Measurements from ENCODE around the gene ADAMTS18.

ADAMTS18 gene

DNA sequence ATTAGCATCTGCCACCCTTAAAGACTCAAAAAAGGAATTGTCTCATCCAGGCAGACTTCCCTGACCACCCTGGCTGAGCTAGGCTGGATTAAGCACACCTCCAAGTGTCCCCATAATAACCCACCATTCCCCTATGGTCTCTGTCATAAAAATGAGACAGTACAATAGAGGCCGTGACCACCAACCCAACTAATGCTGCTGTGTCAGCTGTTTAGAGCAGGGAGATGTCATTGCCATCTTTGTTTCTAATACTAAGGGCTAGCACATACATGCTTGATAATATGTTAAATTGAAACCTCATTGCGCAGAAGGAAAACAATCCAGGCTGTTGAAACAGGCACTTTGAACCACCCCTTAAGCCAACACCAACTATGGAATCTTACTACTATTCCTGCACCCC, 7.2 kb upstream of the ADAMTS18 start:
- peaks cover 45% of the 10 kb centered on the region for H3K27me3 ChIP-seq (ENCODE audit: low read depth, low read length)
- H3K79me2 ChIP-seq (ENCODE audit: low read length), result no peaks in the 10 kb centered on the region
- no peaks in the 10 kb centered on the region for H3K9me3 ChIP-seq (ENCODE audit: insufficient read depth, low read length)
- TF ChIP-seq, protein P1, sequence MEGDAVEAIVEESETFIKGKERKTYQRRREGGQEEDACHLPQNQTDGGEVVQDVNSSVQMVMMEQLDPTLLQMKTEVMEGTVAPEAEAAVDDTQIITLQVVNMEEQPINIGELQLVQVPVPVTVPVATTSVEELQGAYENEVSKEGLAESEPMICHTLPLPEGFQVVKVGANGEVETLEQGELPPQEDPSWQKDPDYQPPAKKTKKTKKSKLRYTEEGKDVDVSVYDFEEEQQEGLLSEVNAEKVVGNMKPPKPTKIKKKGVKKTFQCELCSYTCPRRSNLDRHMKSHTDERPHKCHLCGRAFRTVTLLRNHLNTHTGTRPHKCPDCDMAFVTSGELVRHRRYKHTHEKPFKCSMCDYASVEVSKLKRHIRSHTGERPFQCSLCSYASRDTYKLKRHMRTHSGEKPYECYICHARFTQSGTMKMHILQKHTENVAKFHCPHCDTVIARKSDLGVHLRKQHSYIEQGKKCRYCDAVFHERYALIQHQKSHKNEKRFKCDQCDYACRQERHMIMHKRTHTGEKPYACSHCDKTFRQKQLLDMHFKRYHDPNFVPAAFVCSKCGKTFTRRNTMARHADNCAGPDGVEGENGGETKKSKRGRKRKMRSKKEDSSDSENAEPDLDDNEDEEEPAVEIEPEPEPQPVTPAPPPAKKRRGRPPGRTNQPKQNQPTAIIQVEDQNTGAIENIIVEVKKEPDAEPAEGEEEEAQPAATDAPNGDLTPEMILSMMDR (IDR thresholded peaks at IDR 0.05; ENCODE audit: low read depth, low read length), result no peak
- TF ChIP-seq EZH2phosphoT487 (IDR thresholded peaks at IDR 0.05; ENCODE audit: low read depth), result no peak
- H2AFZ ChIP-seq (ENCODE audit: low read depth, low read length), result no peak overlapping the region
- no peak overlapping the region for H3K4me2 ChIP-seq (ENCODE audit: low read length)
- H3K4me1 ChIP-seq (ENCODE audit: low read length), result no peaks in the 10 kb centered on the region
- H3K9ac ChIP-seq (ENCODE audit: low read length), result no peak overlapping the region
- no peak overlapping the region for H3K4me3 ChIP-seq (ENCODE audit: low read length)
- H4K20me1 ChIP-seq (ENCODE audit: insufficient read depth, low read length), result no peaks in the 10 kb centered on the region
- no peaks in the 10 kb centered on the region for H3K36me3 ChIP-seq (replicated peaks; ENCODE audit: low read depth, low read length)
- H3K27ac ChIP-seq (ENCODE audit: low read length), result no peak overlapping the region

DNA sequence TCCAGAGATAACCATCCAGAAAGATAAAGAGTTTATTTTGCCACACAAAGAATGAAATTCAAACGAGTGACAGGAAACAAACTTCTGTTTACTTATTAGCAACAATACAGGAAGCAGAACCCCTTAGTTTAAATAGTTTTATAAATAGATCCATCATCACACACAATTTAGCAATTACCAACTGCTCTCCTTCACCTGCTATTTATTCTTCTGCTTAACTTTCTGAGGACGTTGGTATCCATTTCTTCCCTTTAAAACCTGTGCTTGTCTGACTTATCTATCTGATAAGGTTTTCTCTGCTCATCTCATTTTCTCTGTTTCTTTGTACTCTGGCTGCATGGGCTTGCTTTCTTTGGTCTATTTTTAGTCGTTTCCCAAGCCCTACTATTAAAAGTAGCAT, 4.3 kb upstream of the ADAMTS18 start:
- Histone ChIP-seq H3K9ac (ENCODE audit: low read length) (no peak overlapping the region), H3K36me3 (replicated peaks; ENCODE audit: low read depth, low read length) (no peaks in the 10 kb centered on the region), H3K4me2 (ENCODE audit: low read length) (no peak overlapping the region), H3K9me3 (ENCODE audit: insufficient read depth, low read length) (no peaks in the 10 kb centered on the region), H3K27me3 (ENCODE audit: low read depth, low read length) (peaks cover 23% of the 10 kb centered on the region), H3K4me3 (ENCODE audit: low read length) (no peak overlapping the region), H3K4me1 (ENCODE audit: low read length) (no peaks in the 10 kb centered on the region), H3K27ac (ENCODE audit: low read length) (no peak overlapping the region), H2AFZ (ENCODE audit: low read depth, low read length) (no peak overlapping the region), H4K20me1 (ENCODE audit: insufficient read depth, low read length) (no peaks in the 10 kb centered on the region), H3K79me2 (ENCODE audit: low read length) (no peaks in the 10 kb centered on the region)
- TF ChIP-seq, protein P1 (IDR thresholded peaks at IDR 0.05; ENCODE audit: low read depth, low read length), result no peak
- TF ChIP-seq EZH2phosphoT487 (IDR thresholded peaks at IDR 0.05; ENCODE audit: low read depth), result no peak

DNA sequence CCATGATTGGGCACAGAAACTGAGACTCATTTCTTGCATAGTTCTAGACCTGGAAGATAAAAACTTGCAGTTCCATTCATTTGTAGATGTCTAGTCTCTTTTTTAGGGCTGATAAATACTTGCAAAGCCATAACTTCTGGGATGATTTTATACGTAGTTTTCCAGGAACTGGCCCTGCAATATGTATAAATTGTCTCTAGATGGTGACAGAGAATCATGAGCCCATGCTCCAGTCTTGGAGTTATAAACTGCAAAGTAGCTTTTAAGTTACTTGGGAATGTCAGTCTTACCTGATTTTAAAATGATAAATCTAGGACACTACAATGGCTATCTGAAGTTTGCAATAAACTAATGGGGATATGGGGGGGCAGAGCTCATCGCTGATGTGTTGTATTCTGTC, 3.0 kb upstream of the ADAMTS18 start:
- no peaks in the 10 kb centered on the region for H3K36me3 ChIP-seq (replicated peaks; ENCODE audit: low read depth, low read length)
- no peaks in the 10 kb centered on the region for H3K4me1 ChIP-seq (ENCODE audit: low read length)
- H3K9me3 ChIP-seq (ENCODE audit: insufficient read depth, low read length), result no peaks in the 10 kb centered on the region
- no peak overlapping the region for H2AFZ ChIP-seq (ENCODE audit: low read depth, low read length)
- H3K27ac ChIP-seq (ENCODE audit: low read length), result no peak overlapping the region
- no peaks in the 10 kb centered on the region for H3K79me2 ChIP-seq (ENCODE audit: low read length)
- H3K9ac ChIP-seq (ENCODE audit: low read length), result no peak overlapping the region
- H3K27me3 ChIP-seq (ENCODE audit: low read depth, low read length), result peaks cover 16% of the 10 kb centered on the region; the same call in 1 of the 2 replicates
- H4K20me1 ChIP-seq (ENCODE audit: insufficient read depth, low read length), result no peaks in the 10 kb centered on the region
- TF ChIP-seq EZH2phosphoT487 (IDR thresholded peaks at IDR 0.05; ENCODE audit: low read depth), result no peak
- TF ChIP-seq, protein P1 (IDR thresholded peaks at IDR 0.05; ENCODE audit: low read depth, low read length), result peak; percentile 36
- H3K4me3 ChIP-seq (ENCODE audit: low read length), result no peak overlapping the region
- no peak overlapping the region for H3K4me2 ChIP-seq (ENCODE audit: low read length)

DNA sequence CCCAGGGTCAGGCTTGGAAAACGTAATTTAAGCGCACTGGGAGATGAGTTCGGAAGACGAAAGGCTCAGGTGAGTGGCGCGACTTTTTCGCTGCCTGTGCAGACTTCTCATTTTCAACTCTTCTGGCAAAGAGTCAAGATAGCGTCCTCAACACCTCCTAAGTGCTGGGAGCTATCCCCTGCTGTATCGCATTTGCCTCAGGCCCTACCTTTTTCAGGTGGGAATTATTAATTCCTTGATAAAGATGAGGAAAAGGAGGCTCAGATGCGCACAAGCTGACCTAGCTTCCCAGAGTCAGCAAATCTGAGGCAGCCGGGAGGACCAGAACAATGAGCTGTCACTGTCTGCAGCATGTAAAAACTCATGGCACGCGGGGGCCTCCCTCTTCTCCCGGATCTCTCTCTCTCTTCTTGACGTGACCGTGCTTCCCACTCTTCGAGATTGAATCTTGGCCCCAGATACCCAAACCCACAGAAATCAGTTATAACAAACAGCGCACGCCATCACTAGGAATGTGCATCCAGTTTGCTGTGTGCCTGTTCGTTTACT, 512 bp upstream of the ADAMTS18 start:
- Histone ChIP-seq H2AFZ (ENCODE audit: low read depth, low read length) (no peak overlapping the region), H3K27ac (ENCODE audit: low read length) (no peak overlapping the region), H4K20me1 (ENCODE audit: insufficient read depth, low read length) (no peaks in the 10 kb centered on the region), H3K9me3 (ENCODE audit: insufficient read depth, low read length) (no peaks in the 10 kb centered on the region), H3K36me3 (replicated peaks; ENCODE audit: low read depth, low read length) (no peaks in the 10 kb centered on the region), H3K9ac (ENCODE audit: low read length) (no peak overlapping the region), H3K4me2 (ENCODE audit: low read length) (no peak overlapping the region), H3K4me3 (ENCODE audit: low read length) (no peak overlapping the region), H3K4me1 (ENCODE audit: low read length) (no peaks in the 10 kb centered on the region), H3K79me2 (ENCODE audit: low read length) (no peaks in the 10 kb centered on the region), H3K27me3 (ENCODE audit: low read depth, low read length) (peaks cover 29% of the 10 kb centered on the region)
- TF ChIP-seq, protein P1 (IDR thresholded peaks at IDR 0.05; ENCODE audit: low read depth, low read length), result no peak
- TF ChIP-seq EZH2phosphoT487 (IDR thresholded peaks at IDR 0.05; ENCODE audit: low read depth), result no peak
